Activated CD8-positive, alpha-beta memory T cell treated with anti-CD3 and anti-CD28 coated beads, Interleukin-2, amount 50 U/mL, for 4 hours (primary cell): ENCODE results near the gene FHDC1.

ENCODE experiments used
- DNase-seq: peaks from one replicate; pipeline ENCODE4 v3.0.0-alpha.2; 2020

FHDC1 gene

DNA sequence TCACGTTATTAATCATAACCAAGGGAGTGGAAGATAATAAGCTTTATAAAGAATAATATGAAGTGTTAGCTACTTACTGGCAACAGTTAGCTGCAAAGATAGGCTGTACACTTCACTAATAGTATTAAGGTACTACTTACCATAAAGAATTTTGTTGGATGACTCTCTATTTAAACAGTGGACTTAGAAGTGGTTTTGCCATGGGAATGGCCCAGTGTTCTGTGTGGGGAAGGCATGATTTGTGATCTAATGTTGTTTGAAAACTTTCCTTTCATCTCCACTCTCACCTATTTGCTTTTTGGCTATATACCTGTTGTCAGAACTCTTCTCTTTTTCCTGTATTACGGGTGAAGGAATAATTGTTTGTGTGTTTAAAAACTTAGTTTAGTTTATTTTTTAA, 23.0 kb downstream of the FHDC1 start:
- no peak for DNase-seq

DNA sequence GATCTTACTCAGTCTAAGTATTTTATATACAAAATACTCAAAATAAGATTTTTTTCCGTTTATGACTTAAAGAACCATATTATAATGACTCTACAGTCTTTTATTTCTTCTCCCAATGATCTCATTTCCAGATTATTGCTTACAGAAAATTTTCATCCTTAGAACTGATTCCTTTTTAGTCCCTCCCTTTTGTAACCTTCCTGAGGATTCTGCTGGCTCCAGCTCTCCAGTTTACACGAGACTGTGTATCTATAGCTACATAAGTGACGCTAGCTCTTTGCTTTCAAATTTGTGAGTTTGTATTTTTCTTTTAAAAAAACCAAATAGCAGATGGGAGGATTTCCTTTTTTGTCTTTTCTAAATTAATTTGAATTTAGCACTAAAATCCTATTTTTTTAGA, 24.0 kb downstream of the FHDC1 start:
- no peak for DNase-seq

DNA sequence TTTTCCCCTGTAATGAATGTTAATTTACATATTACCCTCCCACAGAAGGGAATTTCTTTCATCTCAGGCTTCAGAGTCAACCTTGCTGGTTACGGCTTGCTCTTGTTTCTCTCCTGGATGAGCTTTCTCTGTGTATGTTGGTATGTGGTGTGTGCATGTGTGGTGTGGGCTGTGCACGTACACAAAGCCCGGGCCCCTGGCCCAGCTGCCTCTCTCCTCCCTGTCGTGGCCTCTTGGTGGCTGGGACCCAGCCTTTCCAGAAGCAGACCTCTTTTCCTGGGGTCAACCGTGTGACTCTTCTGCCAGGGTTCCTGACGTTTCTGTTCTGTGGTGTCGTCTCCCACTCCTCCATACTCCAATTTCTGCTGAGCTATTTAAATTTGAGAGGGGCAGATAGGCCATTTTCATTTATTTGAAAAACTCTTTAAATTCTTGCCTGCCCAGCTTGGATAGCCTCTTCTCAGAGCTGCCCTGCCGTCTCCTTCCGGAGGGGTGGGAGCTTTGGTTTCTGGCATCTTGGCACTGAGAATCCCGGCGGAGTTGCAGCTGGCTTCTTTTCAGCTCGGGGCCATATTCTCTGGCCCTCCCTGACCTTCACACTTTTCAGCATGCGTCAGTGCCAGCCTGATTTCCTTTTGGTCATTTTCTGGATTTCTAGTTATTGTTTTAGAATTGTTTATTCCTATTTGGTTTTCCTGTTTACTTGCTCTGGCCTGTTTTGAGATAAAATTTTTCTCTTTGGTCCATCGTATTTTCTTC, 25.1 kb downstream of the FHDC1 start:
- DNase-seq, result no peak

- DNase-seq, result no peak
These were observed 25.6 kb downstream of the FHDC1 start for GRCh38 chr4:152961773-152962115.

DNA sequence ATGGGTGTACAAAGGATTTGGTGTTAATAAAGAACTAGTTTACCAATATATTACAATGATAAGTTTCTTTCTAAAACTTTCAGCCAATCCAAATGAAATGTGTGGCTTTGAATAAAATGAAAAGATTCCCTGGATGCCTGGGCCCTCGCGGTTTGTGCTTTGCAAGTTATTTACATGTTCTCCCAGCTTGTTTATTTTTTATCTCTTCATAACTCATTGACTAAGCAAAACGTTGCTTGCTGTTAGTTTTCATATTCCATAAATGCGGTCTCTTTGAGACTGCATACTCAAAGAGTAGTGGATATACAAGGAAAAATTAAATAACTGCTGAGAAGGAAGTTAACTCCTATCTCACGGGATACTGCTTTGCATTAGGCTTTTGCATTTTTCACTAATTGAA, 26.0 kb downstream of the FHDC1 start:
- no peak for DNase-seq

GRCh38 chr4:152964335-152964734, 28.2 kb downstream of the FHDC1 start:
- no peak for DNase-seq

DNA sequence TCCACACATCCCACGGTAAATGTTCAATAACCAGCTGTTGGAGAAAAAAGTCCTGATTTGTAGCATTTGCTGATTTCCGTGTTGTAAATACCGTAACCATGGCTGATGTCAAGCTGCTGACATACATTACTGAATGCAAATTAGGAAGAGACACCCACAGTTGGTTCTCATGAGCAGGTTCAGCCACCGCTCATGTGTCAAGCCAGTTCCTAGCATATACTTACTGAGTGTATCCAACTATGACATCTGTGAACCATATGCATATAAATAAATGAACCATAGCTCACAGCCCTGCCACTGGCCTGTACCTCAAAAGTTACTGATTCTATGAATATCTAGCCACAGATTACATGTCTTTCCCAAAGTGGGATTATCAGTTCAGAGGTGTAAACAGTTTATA, 29.5 kb downstream of the FHDC1 start:
- DNase-seq, result no peak

GRCh38 chr4:152967907-152968306, 31.8 kb downstream of the FHDC1 start:
- DNase-seq, result no peak

GRCh38 chr4:152968806-152969394, 32.8 kb downstream of the FHDC1 start:
- DNase-seq, result no peak

DNA sequence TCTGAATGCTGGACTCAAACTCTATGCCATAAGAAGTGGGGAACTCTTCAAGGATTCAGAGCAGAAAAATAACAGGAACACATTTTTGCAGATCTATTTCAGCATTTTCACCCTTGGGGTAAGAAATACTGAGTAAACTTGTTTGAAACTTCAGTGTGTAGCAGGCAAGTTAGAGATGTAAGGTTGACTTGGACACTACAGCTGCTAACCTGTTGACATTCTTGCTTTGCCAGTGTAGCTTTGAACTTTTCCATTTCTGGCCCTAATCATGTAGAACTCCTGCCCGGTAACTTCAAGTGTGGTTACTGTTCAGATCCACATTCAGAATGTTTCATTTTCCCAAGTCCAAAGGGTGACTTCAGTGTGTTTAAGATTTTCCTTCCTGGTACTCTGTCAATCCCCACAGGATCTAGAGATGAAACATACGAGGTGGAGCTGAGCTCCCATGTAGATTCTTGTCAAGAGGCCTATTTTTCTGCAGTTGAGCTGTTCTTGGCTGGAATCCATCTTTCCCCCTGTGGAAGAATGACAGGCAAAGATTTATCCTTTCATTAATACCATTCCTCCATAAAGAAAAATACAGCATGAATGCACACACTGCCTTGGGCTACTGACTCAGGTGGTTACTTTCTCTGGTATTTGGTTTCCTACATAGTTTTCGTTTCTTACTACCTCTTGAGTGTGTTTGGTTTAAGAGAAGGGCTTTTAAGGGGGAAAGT, 34.1 kb downstream of the FHDC1 start:
- DNase-seq, result no peak

- no peak for DNase-seq
These were observed 34.9 kb downstream of the FHDC1 start for GRCh38 chr4:152971053-152971452.

DNA sequence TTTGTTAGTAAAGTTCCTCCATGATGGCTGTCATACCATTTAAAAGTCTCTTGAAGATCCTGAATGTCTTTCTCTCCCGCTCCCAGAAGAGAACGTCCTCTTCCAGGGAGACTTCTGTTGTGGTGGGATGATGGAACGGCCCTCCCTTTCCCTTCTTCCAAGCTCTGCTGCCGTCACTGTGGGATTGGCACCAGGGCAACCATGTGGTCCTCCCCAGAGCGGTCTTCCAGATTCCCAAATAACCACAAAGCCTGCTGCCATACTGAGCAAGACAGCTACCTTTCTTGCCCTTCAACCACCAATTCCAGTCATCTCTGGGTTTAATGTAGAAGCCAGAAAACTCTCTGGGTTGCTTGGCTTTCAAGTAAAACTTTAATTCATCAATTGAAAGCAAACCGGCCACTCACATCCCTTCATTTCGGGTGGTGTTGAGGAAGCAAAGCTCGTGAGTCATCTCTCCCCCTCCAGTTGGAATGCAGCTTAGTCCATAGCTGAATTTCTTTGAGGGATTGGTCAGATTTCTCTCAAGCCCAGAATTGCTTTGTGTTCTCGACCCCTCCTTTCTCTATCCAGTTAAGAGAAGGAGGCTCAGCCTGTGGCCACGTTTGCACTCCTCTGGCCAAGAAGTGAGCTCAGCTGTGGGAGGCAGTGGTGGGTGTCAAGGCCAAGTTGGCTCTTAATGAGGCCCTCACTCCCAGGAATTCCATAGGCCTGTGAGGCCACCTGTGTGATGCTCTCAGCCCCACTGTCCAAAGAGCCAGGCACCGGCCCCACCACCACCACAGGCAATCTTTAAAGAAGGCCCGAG, 36.9 kb downstream of the FHDC1 start:
- DNase-seq, result no peak

DNA sequence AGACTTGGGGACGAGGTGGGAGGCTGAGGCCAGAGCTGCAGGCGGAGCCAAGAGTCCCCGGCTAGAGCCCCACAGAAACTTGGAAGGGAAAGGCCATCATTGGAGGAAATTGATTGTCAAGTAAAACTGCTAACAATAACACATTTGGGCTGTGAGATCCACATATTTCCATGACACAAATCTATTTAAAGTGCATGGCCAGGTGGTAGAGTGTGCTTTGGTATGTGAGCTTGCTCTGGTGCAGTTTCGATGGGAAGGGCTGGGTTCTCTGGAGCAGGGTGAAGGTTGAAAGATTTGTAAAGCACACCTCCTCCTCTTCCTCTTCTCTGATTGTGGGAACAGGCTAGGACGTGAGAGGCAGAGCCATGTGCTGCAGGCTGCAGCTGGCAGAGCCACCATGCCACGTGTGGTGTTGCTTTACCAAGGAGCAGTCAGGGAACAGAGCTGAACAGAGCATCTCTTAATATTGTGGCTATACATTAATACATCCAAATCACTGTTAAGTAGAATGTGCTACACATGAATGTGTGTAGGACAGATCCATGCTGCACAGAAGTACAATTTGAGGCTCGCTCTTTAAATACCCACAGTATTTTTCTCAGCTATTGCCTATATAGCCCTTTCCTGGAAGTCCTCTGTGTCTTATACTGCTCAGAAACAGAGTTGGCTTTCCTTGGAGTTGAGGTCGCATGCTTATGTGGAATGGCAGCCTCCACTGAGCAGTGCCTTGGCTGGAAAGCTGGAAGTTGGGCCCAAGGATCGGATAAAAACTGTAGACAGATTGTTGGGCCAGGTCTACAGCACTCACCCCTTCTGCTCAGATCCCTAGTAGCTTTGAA, 37.7 kb downstream of the FHDC1 start:
- DNase-seq, result no peak

DNA sequence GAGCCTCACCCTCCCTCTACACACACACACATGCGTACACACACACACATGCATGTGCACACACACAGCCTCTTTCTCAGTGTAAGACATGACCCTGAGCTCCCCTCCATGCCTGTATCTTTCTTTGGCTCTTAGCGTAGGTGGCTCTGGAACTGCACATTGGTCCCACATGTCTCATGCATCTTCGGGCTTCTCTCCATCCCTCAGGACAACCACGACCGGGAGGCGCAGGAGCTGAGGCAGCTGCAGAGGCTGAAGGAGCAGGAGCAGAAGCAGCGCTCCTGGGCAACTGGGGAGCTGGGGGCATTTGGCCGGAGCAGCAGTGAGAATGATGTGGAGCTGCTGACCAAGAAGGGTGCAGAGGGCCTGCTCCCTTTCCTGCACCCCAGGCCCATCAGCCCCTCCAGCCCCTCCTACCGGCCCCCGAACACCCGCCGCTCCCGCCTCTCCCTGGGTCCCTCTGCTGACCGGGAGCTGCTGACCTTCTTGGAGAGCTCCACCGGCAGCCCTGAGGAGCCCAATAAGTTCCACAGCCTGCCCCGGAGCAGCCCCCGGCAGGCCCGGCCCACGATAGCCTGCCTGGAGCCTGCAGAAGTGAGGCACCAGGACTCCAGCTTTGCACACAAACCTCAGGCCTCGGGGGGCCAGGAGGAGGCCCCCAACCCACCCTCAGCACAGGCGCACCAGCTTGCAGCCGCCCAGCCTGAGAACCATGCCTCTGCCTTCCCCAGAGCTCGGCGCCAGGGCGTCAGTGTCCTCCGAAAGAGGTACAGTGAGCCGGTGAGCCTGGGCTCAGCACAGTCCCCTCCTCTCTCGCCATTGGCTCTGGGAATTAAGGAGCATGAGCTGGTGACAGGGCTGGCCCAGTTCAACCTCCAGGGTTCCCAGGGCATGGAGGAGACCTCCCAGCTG, 38.6 kb downstream of the FHDC1 start:
- DNase-seq, result no peak

DNA sequence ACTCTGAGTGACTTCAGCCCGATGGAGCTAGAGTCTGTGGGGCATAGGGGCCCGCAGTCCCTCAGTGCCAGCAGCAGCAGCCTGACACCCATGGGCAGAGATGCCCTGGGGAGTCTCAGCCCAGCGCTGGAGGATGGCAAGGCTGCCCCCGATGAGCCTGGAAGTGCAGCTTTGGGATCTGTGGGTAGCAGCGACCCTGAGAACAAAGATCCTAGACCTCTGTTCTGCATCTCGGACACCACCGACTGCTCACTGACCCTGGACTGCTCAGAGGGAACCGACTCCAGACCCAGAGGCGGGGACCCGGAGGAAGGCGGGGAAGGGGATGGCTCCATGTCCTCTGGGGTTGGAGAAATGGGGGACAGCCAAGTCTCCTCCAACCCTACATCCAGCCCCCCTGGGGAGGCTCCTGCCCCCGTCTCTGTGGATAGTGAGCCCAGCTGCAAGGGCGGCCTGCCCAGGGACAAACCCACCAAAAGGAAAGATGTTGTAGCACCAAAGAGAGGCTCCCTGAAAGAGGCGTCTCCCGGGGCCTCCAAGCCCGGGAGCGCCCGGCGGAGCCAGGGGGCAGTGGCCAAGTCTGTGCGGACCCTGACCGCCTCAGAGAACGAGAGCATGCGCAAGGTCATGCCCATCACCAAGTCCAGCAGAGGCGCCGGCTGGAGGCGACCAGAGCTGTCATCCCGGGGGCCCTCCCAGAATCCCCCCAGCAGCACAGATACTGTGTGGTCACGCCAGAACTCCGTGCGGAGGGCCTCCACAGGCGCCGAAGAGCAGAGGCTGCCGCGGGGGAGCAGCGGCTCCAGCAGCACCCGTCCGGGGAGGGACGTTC, 39.5 kb downstream of the FHDC1 start:
- no peak for DNase-seq

- DNase-seq, result no peak
These were observed 40.2 kb downstream of the FHDC1 start for GRCh38 chr4:152976212-152976761.

DNA sequence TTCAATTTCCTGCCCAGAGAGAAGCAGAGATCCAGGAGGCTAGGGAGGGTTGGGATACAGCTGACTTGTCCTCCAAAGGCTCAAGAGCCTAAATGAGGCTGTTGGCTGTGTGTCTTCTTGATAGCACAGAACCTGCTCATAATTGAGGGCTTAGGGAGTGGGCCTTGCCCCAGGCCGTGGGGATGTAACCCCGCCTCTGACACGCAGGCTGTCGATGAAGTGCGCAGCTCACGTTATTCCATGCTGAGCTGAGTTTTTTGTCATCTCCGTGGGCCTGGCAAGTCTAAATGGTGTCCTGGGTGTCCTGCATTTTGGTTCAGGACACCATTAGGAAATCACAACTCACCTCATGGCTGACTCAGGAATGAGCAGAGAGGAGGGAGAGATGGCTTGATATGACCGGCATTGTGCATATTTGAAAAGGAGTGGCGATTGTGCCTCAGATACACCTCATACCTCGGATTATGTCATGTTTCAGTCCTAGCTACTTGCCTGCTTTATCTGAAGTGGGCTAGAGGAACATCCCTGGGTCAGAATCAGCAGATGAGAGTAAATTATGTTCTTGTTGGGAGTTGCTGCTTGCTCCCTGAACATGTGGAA, 43.7 kb downstream of the FHDC1 start:
- no peak for DNase-seq

- no peak for DNase-seq
These were observed 45.2 kb downstream of the FHDC1 start for GRCh38 chr4:152981278-152981677.

- no peak for DNase-seq
These were observed 45.7 kb downstream of the FHDC1 start for GRCh38 chr4:152981842-152982241.

- DNase-seq, result no peak
These were observed 47.1 kb downstream of the FHDC1 start for GRCh38 chr4:152983221-152983620.
